A549 (cell line): Measurements from ENCODE around the gene OBSCN. TPM values are rescaled to one million over a fixed set of nuclear protein-coding genes. Genes with fewer than 3 reads are reported as not detected.

Source experiments
- ATAC-seq, 2 experiments: fragments of 200-7000 bp in 1 of 2; fragments of >200 bp in 1 of 2; cut with Nextera tagmentation in 1 of 2; cut with Tn5 transposase in 1 of 2; 3 replicates each; pipeline versions ENCODE4 v1.8.0 to v1.9.1; 2018 to 2020; ENCODE audit warnings: mild to moderate bottlenecking in 1 of 2, moderate library complexity in 1 of 2
- CTCF ChIA-PET: fragments of 300-600 bp; sonication (Branson Sonifier 250); formaldehyde crosslinking; extraction: SDS; loops from one replicate; lab custom pipeline; 2021; ENCODE audit warnings: antibody characterized with exemption, inconsistent platforms; lab: Yijun Ruan, JAX
- POLR2A ChIA-PET: fragments of 350-600 bp; formaldehyde crosslinking; extraction: SDS; loops from one replicate; lab custom pipeline; 2021; ENCODE audit warnings: antibody characterized with exemption, inconsistent platforms; lab: Yijun Ruan, JAX
- DNase-seq, 2 experiments: peaks; one replicate each; pipeline versions ENCODE4 v3.0.0 to v3.0.0-alpha.2; 2011 to 2016; ENCODE audit warnings: low read depth in 1 of 2, low spot score in 1 of 2
- FAIRE-seq: peaks from 2 replicates; lab custom pipeline; 2011; peaks lifted over from hg19 to GRCh38; lab: Jason Lieb, UNC
- H3K27ac ChIP-seq, 2 experiments: fragments of >200 bp; sonication (Bioruptor Twin); formaldehyde crosslinking; 3 replicates each; pipeline ENCODE4 v1.5.1; 2016 to 2017
- H3K4me1 ChIP-seq: fragments of >200 bp; sonication (Bioruptor Twin); formaldehyde crosslinking; 3 replicates; pipeline ENCODE4 v1.6.1; 2016
- H3K4me2 ChIP-seq: fragments of >200 bp; sonication (Bioruptor Twin); formaldehyde crosslinking; 3 replicates; pipeline ENCODE4 v1.6.1; 2016
- H3K4me3 ChIP-seq: fragments of >200 bp; sonication (Bioruptor Twin); formaldehyde crosslinking; 3 replicates; pipeline ENCODE4 v1.5.1; 2016
- H3K9me3 ChIP-seq: fragments of >200 bp; sonication (Bioruptor Twin); formaldehyde crosslinking; 3 replicates; pipeline ENCODE4 v1.6.1; 2016
- BCL3 ChIP-seq: fragments of >200 bp; sonication (Bioruptor Twin); formaldehyde crosslinking; IDR thresholded peaks from 3 replicates; pipeline ENCODE4 v1.6.1; 2016
- CBX2 ChIP-seq: fragments of 200-600 bp; sonication (generic); IDR thresholded peaks from 2 replicates; pipeline ENCODE4 v1.6.1; 2016; ENCODE audit warnings: low read depth, mild to moderate bottlenecking, borderline replicate concordance
- CBX8 ChIP-seq: fragments of 200-600 bp; sonication (generic); IDR thresholded peaks from 2 replicates; pipeline ENCODE4 v1.6.1; 2016
- ELK1 ChIP-seq: fragments of 150-350 bp; IDR thresholded peaks from 2 replicates; pipeline ENCODE4 v1.6.1; 2014; ENCODE audit warnings: low read depth, mild to moderate bottlenecking, low read length
- ESRRA ChIP-seq: fragments of 150-350 bp; IDR thresholded peaks from 2 replicates; pipeline ENCODE4 v1.6.1; 2014; ENCODE audit warnings: mild to moderate bottlenecking, low read length, borderline replicate concordance
- GATA3 ChIP-seq: IDR thresholded peaks from 2 replicates; pipeline ENCODE4 v1.6.1; 2012; ENCODE audit warnings: borderline replicate concordance
- HOXB13 ChIP-seq: fragments of 250-450 bp; sonication (Bioruptor Pico); IDR thresholded peaks from 2 replicates; pipeline ENCODE4 v1.5.0; 2020; ENCODE audit warnings: low read depth, mild to moderate bottlenecking, moderate library complexity
- JUNB ChIP-seq: fragments of >200 bp; sonication (Bioruptor Twin); formaldehyde crosslinking; IDR thresholded peaks from 2 replicates; pipeline ENCODE4 v1.6.1; 2016
- KDM1A ChIP-seq: fragments of 200-600 bp; sonication (generic); IDR thresholded peaks from 2 replicates; pipeline ENCODE4 v1.6.1; 2016; ENCODE audit warnings: low read depth, mild to moderate bottlenecking
- KDM5A ChIP-seq: fragments of 200-600 bp; sonication (generic); IDR thresholded peaks from 2 replicates; pipeline ENCODE4 v1.6.1; 2016; ENCODE audit warnings: antibody characterized with exemption, mild to moderate bottlenecking
- MAFK ChIP-seq: fragments of 450-650 bp; IDR thresholded peaks from 2 replicates; pipeline ENCODE4 v1.6.1; 2014; ENCODE audit not compliant: partially characterized antibody
- MAZ ChIP-seq: fragments of 150-350 bp; IDR thresholded peaks from 2 replicates; pipeline ENCODE4 v1.6.1; 2014; ENCODE audit warnings: antibody characterized with exemption, low read depth, low read length, borderline replicate concordance
- NFE2L2 ChIP-seq: fragments of 150-350 bp; conservative IDR thresholded peaks from 2 replicates; pipeline ENCODE4 v1.6.1; 2014; ENCODE audit warnings: low read length
- NR3C1 ChIP-seq: fragments of >200 bp; sonication (Bioruptor Twin); formaldehyde crosslinking; IDR thresholded peaks from 3 replicates; pipeline ENCODE4 v1.6.1; 2017
- PBX3 ChIP-seq: IDR thresholded peaks from 2 replicates; pipeline ENCODE4 v1.6.1; 2012
- RAD21 ChIP-seq, 2 experiments: fragments of >200 bp in 1 of 2; sonication (Bioruptor Twin) in 1 of 2; formaldehyde crosslinking in 1 of 2; IDR thresholded peaks in 1 of 2; conservative IDR thresholded peaks in 1 of 2; 2 replicates in 1 of 2; 3 replicates in 1 of 2; pipeline ENCODE4 v1.6.1; 2012 to 2018; ENCODE audit warnings: inconsistent platforms in 1 of 2
- RARB ChIP-seq: fragments of 250-450 bp; sonication (Bioruptor Pico); IDR thresholded peaks from 2 replicates; pipeline ENCODE4 v1.8.0; 2021; ENCODE audit warnings: mild to moderate bottlenecking, moderate library complexity
- SMC3 ChIP-seq: fragments of >200 bp; sonication (Bioruptor Twin); formaldehyde crosslinking; IDR thresholded peaks from 3 replicates; pipeline ENCODE4 v1.6.1; 2018; ENCODE audit warnings: inconsistent platforms
- ZC3H11A ChIP-seq: fragments of 450-650 bp; IDR thresholded peaks from 2 replicates; pipeline ENCODE4 v1.6.1; 2014; ENCODE audit warnings: antibody characterized with exemption, mild to moderate bottlenecking
- ZFP36 ChIP-seq: fragments of 450-650 bp; IDR thresholded peaks from 2 replicates; pipeline ENCODE4 v1.6.1; 2014; ENCODE audit warnings: borderline replicate concordance; ENCODE audit not compliant: partially characterized antibody
- ZNF302 ChIP-seq: fragments of 250-450 bp; sonication (Bioruptor Pico); IDR thresholded peaks from 2 replicates; pipeline ENCODE4 v1.9.0; 2021; ENCODE audit warnings: inconsistent platforms, mild to moderate bottlenecking, moderate library complexity
- WGBS: methylation state at CpG from one replicate; pipeline ENCODE4 v1.1.6; 2017; ENCODE audit errors: missing lambda C conversion rate; 5-methylcytosine and 5-hydroxymethylcytosine counted together
- polyA plus RNA-seq, 4 experiments: library from polyadenylated mRNA; depleted of rRNA in 3 of 4; stranded (reverse); fragments of >200 nt; fragmentation: RNase III in 1 of 4; extraction: RNeasy Plus Mini Kit Qiagen cat#74134 plus additional on column Dnase treatment in 1 of 4; gene quantifications; 2 replicates in 3 of 4; 3 replicates in 1 of 4; pipeline ENCODE4 v1.2.3, GENCODE V29; 2011 to 2017
- TF ChIP-seq, protein P1 (sequence below): IDR thresholded peaks from 2 replicates; pipeline ENCODE4 v1.6.1; 2012

The OBSCN gene
- polyA plus RNA-seq, 2 of the 4 experiments (the other 2 are of a cell fraction), result 3.1 to 6.8 TPM

- no peak overlapping the region for H3K27ac ChIP-seq
- no peak for TF ChIP-seq RAD21 (conservative IDR thresholded peaks at IDR 0.05 in 1 of 2, IDR thresholded peaks at IDR 0.05 in 1 of 2)
- TF ChIP-seq ESRRA, result no peak
- TF ChIP-seq MAFK, result no peak
- TF ChIP-seq RARB, result no peak
- TF ChIP-seq MAZ, result no peak
- no peak for TF ChIP-seq ZC3H11A
- TF ChIP-seq KDM1A, result no peak
- CTCF ChIA-PET, result interaction anchor here (0.7 kb wide), 1 partner anchor 66 kb away, joined by 4 read pairs; no protein-coding TSS in a partner anchor
- DNase-seq, result no peak
- POLR2A ChIA-PET, result no interaction called here
- 84% methylated on average over 14 of the region's 22 CpGs for WGBS
- no peak for FAIRE-seq
- H3K4me3 ChIP-seq, result no peak overlapping the region
- no peaks in the 10 kb centered on the region for H3K9me3 ChIP-seq
- no peak; a peak in 1 of 6 replicates for ATAC-seq
- H3K4me2 ChIP-seq, result no peak overlapping the region
- H3K4me1 ChIP-seq, result no peaks in the 10 kb centered on the region
Measured at GRCh38 chr1:228334226-228334935, 126.5 kb downstream of the OBSCN start.

GRCh38 chr1:228334954-228335353 is 127.1 kb downstream of the OBSCN start:
- H3K4me3 ChIP-seq, result no peak overlapping the region
- H3K4me2 ChIP-seq, result no peak overlapping the region
- CTCF ChIA-PET, result interaction anchor here (0.7 kb wide), 1 partner anchor 67 kb away, joined by 4 read pairs; no protein-coding TSS in a partner anchor
- H3K27ac ChIP-seq, result no peak overlapping the region
- H3K9me3 ChIP-seq, result no peaks in the 10 kb centered on the region
- TF ChIP-seq BCL3, result no peak
- TF ChIP-seq NR3C1, result no peak
- no peak for TF ChIP-seq ZFP36
- TF ChIP-seq, protein P1, sequence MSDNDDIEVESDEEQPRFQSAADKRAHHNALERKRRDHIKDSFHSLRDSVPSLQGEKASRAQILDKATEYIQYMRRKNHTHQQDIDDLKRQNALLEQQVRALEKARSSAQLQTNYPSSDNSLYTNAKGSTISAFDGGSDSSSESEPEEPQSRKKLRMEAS, result no peak
- TF ChIP-seq ZC3H11A, result no peak
- TF ChIP-seq GATA3, result no peak
- no peak for TF ChIP-seq CBX2
- no peak for TF ChIP-seq PBX3
- no peak for TF ChIP-seq KDM5A
- no peak for TF ChIP-seq HOXB13 (CRISPR knock-in tag)
- TF ChIP-seq ELK1, result no peak
- no peak for TF ChIP-seq CBX8
- TF ChIP-seq ZNF302, result no peak
- TF ChIP-seq, all 56 proteins: peak for 0
- H3K4me1 ChIP-seq, result no peaks in the 10 kb centered on the region
- no peak for DNase-seq
- FAIRE-seq, result no peak
- ATAC-seq, result no peak
- POLR2A ChIA-PET, result no interaction called here
- WGBS, result 27% methylated on average over 1 of the region's 18 CpGs

GRCh38 chr1:228335406-228336307 is 127.8 kb downstream of the OBSCN start:
- DNase-seq (no peak), ATAC-seq (no peak), FAIRE-seq (no peak)
- H3K27ac ChIP-seq, result no peak overlapping the region
- no peaks in the 10 kb centered on the region for H3K4me1 ChIP-seq
- TF ChIP-seq NFE2L2, result no peak
- TF ChIP-seq ZFP36, result no peak
- TF ChIP-seq SMC3, result no peak
- no peak for TF ChIP-seq JUNB
- no peak for TF ChIP-seq RARB
- H3K9me3 ChIP-seq, result no peaks in the 10 kb centered on the region
- ChIA-PET CTCF (no interaction called here), POLR2A (no interaction called here)
- no peak overlapping the region for H3K4me2 ChIP-seq
- no peak overlapping the region for H3K4me3 ChIP-seq
- WGBS, result 64% methylated on average over 14 of the region's 15 CpGs
